Ascending aorta (tissue), 2 donors: Measurements from ENCODE around the gene PXDN. TPM values are rescaled to one million over a fixed set of nuclear protein-coding genes. Genes with fewer than 3 reads are reported as not detected.

ENCODE experiments used
- DNase-seq, 2 donors: peaks; one replicate each; pipeline ENCODE4 v3.0.0-alpha.2; 2019; ENCODE audit warnings: low spot score in 2 of 2
- H3K27ac ChIP-seq, 2 donors: fragments of 200-600 bp; sonication (generic); one replicate each; pipeline ENCODE4 v1.5.1; 2016 to 2017; ENCODE audit warnings: mild to moderate bottlenecking in 1 of 2
- H3K27me3 ChIP-seq: fragments of 200-600 bp; sonication (generic); one replicate; pipeline ENCODE4 v1.5.1; 2017
- H3K36me3 ChIP-seq, 2 donors: fragments of 200-600 bp; sonication (generic); one replicate each; pipeline ENCODE4 v1.5.1; 2016
- H3K4me1 ChIP-seq, 2 donors: fragments of 200-600 bp; sonication (generic); one replicate each; pipeline ENCODE4 v1.5.1; 2016 to 2017; ENCODE audit warnings: mild to moderate bottlenecking in 1 of 2
- H3K4me3 ChIP-seq, 2 donors: fragments of 200-600 bp; sonication (generic); one replicate each; pipeline ENCODE4 v1.5.1; 2016 to 2017; ENCODE audit warnings: mild to moderate bottlenecking in 1 of 2
- H3K9me3 ChIP-seq, 2 donors: fragments of 200-600 bp; sonication (generic); one replicate each; pipeline ENCODE4 v1.5.1; 2016
- CTCF ChIP-seq, 3 experiments: fragments of 200-600 bp in 2 of 3; fragments of 450-650 bp in 1 of 3; sonication (generic) in 2 of 3; IDR thresholded peaks; one replicate each; pipeline ENCODE4 v1.5.1; 2016 to 2019; ENCODE audit warnings: antibody characterized with exemption in 3 of 3, mild to moderate bottlenecking in 1 of 3, moderate library complexity in 1 of 3
- intact Hi-C: fragments of 100-400 bp; cut with DNase I; formaldehyde crosslinking; loops from one replicate; pipeline ENCODE4 v1.15.1; 2023
- total RNA-seq: library from RNA; depleted of rRNA; stranded (reverse); fragments of >200 nt; gene quantifications from one replicate; pipeline ENCODE4 v1.1.0, GENCODE V29; 2016

PXDN gene
- total RNA-seq, 1 donor from 2014 or later: 188 TPM

GRCh38 chr2:1662606-1663180, 81.6 kb downstream of the PXDN start:
- no peak for TF ChIP-seq CTCF (IDR thresholded peaks at IDR 0.05)
- no peak for DNase-seq
- H3K27ac ChIP-seq: no peak overlapping the region
- H3K27me3 ChIP-seq: no peaks in the 10 kb centered on the region
- no peak overlapping the region for H3K4me3 ChIP-seq
- peaks cover 64 to 87% of the 10 kb centered on the region in 2 donors for H3K36me3 ChIP-seq
- H3K4me1 ChIP-seq: no peaks in the 10 kb centered on the region
- no peaks in the 10 kb centered on the region for H3K9me3 ChIP-seq
- intact Hi-C loops: no loop called here

GRCh38 chr2:1661891-1662605, 82.3 kb downstream of the PXDN start:
- H3K9me3 ChIP-seq: no peaks in the 10 kb centered on the region
- DNase-seq: peak in 1 of 2 donors; percentile 60
- peaks cover 64 to 87% of the 10 kb centered on the region in 2 donors for H3K36me3 ChIP-seq
- H3K27me3 ChIP-seq: no peaks in the 10 kb centered on the region
- TF ChIP-seq CTCF (IDR thresholded peaks at IDR 0.05): no peak
- H3K4me3 ChIP-seq: no peak overlapping the region
- peaks cover 0 to under 1% of the 10 kb centered on the region in 2 donors for H3K4me1 ChIP-seq
- H3K27ac ChIP-seq: no peak overlapping the region
- intact Hi-C loops: no loop called here

- peak overlapping the region in 1 of 2 donors; percentile 24 for H3K27ac ChIP-seq
- H3K4me1 ChIP-seq: peaks cover 4 to 12% of the 10 kb centered on the region in 2 donors
- intact Hi-C loops: no loop called here
- peaks cover 62 to 77% of the 10 kb centered on the region in 2 donors for H3K36me3 ChIP-seq
- no peaks in the 10 kb centered on the region for H3K27me3 ChIP-seq
- no peak for DNase-seq
- no peak overlapping the region for H3K4me3 ChIP-seq
- H3K9me3 ChIP-seq: no peaks in the 10 kb centered on the region
- no peak for TF ChIP-seq CTCF (IDR thresholded peaks at IDR 0.05)
These were observed 83.4 kb downstream of the PXDN start for GRCh38 chr2:1660656-1661640.

- Histone ChIP-seq H3K9me3 (no peaks in the 10 kb centered on the region), H3K4me3 (no peak overlapping the region), H3K27me3 (no peaks in the 10 kb centered on the region), H3K36me3 (peaks cover 53 to 68% of the 10 kb centered on the region in 2 donors), H3K27ac (peak overlapping the region in 1 of 2 donors; percentile 24), H3K4me1 (peaks cover 4 to 20% of the 10 kb centered on the region in 2 donors)
- TF ChIP-seq CTCF (IDR thresholded peaks at IDR 0.05): no peak
- DNase-seq: peak in 1 of 2 donors; percentile 51
- intact Hi-C loops: loop anchor here (10.0 kb wide), 1 partner anchor 1805 kb away; no protein-coding TSS in a partner anchor
These were observed 84.3 kb downstream of the PXDN start for GRCh38 chr2:1659951-1660565.
